GM19455 (cell line): Measurements from ENCODE around the gene APOO.

ENCODE experiments used
- ATAC-seq: cut with Tn5 transposase; IDR thresholded peaks from one replicate; pipeline ENCODE4 v1.9.1; 2021; ENCODE audit not compliant: unreplicated experiment

Gene APOO

DNA sequence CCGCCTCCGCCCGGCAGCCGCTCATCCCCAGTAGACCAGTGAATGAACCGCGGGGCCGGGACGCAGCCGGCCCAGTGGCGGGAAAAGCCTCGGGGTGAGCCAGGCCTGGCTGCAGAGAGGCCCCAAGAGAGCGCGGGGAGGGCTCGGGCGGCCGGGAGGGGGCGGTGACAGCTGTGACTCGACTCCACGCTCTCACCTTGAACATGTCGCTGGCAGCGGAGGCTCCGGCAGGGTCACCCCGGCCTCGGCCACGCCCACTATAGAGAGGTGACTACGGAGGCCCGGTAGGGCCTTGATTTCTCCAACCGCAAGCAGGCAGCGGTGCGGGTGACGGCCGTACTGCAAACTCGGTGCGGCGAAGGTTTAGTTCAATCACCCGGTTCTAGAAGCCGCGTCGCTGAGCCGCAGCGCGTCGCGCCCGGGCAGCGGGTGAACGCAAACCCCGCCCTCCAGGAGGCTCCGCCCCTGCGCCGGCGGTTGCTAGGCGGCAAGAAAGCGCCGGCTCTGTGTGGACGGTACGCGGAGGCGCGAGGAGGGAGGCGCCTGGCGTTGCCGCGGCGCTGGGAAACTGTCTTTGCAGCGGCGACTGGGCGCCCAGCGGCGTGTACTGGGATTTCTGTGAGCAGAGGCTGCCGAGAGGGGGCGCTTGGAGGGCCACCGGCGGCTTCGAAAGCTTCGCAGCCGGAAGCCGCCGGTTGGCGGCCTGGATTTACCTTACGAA is at the start of gene APOO, which contains the start of gene CXorf58:
Gene APOO (minus strand): TSS at position 441 of the 721 bp plus-strand sequence. CDS start 236 bp downstream, at position 205.
Gene CXorf58 (plus strand): TSS at position 509 of the 721 bp plus-strand sequence. CDS start 2,297 bp downstream, outside the sequence.
- peak; percentile 93 for ATAC-seq

DNA sequence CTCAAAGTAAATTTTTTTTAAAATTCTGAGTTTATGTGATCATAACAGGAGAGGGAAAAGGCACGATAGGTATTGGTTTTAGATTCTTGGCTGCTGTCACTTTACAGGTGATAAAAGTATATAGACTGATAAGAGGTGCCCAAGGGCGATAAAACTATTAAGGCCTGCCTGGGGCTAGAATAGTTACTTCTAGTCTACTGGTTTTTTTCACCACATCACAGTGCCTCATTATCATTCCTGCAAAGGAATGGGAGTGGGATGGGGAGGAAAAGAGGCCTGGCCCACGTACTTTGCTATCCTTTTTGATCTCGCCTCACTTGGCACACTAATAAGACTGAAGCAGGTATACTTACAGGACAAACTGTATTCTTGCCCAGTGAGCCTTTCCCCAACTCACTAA is 46.7 kb upstream of the APOO start:
- ATAC-seq = no peak

DNA sequence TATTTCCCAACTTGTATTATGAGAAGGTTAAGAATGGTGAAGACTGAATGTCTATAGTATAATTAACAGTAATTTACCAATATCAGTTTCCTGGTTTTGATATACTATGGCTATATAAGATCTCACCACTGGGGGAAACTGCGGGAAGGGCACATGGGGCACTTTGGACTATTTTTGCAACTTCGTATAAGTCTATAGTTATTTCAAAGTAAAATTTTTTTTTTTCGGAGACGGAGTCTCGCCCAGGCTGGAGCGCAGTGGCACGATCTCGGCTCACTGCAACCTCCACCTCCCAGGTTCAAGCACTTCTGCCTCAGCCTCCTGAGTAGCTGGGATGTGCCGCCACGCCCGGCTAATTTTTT is 46.2 kb upstream of the APOO start:
- ATAC-seq = no peak

DNA sequence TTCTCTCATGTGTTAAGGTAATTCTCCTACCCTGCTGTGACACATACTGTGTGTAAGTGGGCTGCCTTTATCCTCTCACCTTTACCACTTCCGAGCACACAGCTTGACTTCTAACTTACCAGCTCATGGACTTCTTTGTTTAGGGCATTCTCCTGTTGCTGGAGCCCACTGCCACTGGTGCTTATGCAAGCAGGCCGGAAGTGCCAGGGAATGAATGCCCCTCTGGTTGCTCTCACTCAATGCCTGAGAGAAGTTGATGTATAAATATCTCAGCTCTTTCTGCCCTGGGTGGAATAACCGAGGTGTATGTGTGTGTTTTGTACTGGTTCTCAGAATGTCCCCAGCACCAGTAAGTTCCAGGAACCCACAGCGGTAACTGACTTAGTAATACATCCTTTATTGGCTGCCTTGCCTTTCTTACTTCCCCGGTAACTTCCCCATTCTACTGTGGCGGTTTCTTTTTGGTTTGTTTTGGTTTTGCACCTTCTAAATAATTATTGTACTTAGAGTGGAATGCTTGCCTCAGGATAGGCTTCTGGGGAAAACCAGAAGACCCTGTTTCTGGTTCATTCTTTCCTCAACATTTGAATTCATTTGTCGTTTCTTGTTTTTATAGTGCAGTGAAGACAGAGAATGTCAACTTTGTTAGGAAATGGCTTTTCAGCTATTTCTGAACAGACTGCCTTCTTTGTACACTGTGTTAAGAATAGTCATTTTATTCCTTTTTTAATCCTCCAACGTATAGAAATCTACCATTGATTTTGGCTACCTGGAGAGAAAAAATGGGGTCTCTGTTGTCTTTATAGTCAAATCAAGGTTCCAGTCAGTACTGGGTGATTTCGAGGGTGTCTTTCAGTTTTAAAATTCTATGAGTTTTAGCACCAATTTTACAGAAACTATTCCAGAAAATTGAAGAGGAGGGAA is 45.5 kb upstream of the APOO start:
- peak; percentile 89 for ATAC-seq

DNA sequence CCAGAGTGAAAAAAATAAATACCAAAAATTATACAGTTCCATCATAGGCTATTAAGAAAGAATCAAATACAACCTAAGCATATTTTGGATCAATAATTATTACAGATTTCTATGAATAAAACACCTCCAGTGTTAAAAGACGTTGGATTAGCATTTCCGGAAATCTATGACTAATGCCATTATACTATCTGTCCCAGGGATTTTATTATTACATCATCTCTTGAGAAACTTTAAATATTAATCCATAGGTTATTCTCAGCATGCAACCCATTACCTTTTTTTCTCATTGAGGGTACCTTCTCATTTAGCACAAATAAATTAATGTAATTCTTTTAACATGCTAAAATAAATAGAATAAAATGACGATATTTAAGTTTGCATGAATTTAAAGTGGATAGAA is 44.7 kb upstream of the APOO start:
- no peak for ATAC-seq

DNA sequence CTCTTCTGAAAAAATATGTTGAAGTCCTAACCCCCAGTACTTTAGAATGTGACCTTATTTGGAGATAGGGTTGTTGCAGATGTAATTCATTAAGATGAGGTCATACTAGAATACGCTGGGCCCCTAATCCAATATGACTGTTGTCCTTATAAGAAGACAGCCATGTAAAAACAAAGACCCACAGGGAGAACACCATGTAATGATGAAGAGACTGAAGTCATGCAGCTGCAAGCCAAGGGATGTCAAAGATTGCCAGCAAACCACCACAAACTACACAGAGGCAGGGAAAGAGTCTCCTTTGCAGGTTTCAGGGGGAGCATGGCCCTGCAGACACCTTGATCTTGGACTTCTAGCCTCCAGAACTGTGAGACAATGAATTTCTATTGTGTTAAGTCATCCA is 37.5 kb upstream of the APOO start:
- ATAC-seq = no peak

DNA sequence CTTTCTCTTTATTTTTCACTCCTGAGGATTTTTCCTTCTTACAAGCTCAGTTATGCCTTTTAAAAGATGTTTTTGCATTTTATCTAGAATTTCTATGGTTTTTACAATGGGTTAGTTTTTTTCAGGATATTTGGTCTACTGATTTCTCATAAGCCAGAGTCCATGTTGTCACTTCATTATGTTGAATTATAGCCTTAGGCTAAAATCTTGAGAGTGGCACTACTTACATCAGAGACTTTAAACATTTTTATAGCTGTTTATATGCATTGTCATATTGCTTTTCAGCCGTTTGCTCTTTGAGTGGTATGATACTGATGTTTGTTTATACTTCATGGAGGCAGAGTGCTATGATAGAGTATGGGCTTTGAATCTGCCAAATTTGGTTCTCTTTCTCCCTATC is 36.5 kb upstream of the APOO start:
- no peak for ATAC-seq

DNA sequence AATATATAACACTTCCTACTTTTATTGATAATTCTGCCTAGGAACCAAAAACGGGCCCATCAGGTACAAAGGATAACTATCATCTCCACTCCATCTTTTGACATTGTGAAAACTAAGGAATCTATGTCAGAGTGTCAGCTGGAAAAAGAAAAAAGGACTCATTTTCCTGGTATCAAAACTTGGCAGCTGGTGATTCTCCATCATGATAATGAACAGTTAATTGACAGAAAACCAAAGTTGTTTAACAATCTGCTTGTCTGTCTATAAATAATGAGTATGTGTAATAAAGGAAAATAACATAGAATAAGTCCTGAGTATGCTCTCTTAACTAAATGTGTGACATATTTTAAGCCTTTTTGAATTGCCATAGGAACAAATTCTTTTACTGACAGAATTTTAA is 31.5 kb upstream of the APOO start:
- ATAC-seq = no peak

DNA sequence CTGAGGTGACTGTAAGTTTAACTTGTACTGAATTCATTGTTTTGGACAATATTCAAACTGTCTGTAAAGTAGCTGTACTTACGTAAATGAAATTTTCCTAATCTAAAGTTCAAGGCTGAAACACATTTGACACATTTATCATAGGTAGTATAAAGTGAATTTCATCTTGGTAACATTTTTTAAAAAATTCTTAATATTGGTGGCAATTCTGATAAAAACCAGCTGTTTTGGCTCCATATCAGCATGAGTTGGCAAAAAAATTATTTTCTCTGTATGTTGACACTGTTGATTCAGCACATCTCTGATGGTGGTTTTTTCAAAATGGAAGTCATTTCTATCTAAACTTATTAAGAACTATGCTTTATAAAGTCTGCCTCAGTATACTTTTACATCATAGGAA is 31.0 kb upstream of the APOO start:
- ATAC-seq = no peak

DNA sequence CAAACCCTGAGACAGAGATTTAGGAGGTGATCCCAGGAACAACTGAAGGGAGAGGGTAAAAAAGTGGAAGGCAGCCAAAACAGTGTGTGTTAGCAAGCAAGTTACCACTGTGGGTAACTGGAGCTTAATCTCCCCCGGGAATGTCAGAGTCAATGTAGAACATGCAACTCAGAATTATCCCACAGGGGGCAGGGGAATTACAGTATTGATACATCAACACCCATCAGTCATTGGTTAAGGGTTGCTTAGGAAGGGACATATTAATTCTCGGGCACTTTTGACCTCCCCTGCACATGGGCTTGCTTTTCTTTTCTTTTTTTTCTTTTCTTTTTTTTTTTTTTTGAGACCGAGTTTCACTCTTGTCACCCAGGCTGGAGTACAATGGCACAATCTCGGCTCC is 29.4 kb upstream of the APOO start:
- ATAC-seq = no peak

DNA sequence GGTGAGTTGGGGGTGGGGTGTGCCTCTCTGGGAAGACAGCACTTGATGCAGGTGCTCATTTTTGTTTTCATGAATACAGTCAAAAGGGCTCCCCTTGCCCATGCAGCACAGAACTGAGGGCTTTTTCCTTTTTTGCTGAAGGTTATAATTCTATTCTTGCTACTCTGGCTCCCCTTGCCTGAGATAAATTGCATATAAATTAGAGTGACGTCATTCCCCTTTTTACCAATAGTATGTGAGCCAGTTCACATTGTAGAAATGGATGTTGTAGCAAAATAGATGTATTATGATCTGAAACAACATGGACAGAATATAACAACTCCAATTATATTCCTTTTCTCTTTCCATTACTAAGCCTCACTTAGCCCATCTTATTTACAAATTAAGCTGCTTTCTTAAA is 28.4 kb upstream of the APOO start:
- ATAC-seq = no peak

DNA sequence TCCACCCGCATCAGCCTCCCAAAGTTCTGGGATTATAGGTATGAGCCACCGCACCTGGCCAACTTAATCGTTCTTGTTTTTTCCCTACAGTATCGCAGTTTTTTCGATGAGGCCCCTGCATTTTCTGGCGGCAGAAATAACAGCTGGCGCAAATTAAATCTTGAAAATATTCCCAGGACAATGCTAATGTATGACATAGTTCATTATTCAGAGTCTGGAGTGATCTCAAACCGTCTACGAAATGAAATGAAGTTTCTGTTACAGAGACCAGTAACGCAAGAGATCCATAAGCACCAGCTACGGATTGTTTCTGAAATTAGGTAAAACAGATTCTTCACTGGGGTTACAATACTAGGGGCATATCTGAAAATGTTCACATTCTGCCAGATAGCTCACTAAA is 27.4 kb upstream of the APOO start:
- no peak for ATAC-seq

DNA sequence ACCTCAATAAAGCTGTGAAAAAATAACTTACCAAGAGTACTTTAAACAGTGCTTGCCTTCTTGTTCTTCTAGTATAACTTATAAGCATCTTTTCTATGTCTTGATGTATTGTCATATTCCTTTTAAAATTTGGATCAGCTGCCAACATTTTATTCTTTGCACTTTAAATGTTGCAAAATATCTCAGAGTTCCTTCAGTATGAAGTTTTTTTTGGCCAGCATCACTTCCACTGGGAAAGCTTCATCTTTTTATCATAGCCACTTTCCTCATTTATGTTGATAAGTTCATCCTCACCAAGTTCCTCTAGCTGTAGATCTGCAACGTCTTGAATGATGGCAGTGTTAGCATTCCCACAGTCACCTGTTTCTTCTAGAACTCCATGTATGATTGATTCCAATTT is 24.3 kb upstream of the APOO start:
- ATAC-seq = no peak

DNA sequence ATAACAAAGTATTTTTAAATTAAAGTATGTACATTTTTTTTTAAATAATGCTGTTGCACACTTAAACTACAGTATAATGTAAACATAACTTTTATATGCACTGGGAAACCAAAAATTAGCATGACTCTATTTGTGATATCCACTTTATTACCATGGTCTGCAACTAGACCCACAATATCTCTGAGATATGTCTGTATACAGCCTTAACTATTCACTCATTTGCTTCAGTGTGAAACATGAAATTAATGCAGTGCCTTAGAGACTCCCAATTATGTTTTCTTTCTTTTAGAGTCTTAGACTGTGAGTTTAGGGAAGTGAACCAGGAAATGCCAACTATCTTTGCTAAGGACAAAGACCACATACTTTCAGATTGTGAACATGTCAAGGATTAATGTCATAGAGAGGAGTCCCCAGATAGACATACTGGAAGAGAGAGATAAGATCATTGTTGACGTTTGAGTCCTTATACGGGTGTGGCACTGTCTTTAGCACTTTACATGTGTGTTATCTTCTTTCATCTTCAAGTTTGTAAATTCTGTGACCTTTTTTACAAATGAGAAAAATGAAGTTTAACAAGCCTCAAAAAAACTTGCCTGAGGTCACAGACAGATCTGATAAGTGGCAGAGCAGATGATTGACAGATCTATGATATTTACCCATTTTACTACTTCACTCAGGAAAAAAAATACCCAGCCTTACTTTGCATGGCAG is 23.3 kb upstream of the APOO start:
- ATAC-seq = no peak

DNA sequence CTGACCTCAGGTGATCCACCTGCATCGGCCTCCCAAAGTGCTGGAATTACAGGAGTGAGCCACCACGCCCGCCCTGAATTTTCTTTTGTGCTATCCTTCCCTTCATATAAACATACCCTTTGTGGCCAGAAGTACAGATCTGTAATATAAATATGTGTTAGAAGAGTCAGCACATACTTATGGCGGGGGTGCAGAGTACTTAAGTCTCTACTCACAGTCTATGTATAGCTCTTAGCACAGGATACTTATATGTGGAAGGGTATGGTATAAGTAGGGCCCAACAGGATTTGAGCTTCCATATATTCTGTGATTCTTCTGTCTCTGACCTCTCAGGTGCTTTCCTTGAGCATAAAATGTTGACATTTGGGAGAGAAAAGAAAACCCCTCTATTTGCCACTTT is 18.3 kb upstream of the APOO start:
- ATAC-seq = no peak

DNA sequence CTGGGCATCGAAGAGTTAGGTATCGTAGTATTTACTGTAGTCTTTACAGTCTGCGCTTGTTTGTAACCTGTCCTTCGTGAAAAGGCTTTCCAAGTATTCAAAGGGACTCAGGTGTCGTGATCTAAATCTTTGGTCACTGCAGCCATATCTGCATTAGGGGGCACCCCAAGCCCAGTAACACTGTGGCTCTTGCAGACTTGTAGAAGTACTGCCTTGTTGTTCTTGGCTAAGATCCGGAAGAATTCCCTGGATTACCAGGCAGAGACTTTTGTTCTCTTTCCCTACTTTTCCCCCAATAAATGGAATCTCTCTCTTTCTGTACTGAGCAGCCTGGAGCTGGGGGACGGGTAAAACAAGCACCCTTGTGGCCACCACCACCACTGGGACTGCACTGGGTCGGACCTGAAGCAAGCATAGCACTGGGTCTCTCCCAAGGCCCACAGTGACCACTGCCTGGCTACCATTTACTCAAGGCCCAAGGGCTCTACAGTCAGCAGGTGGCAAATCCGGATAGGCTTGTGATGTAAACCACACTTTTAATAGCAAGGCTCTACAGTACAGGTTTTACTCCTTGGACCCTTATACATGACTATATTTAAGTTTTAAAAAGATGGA is 12.1 kb upstream of the APOO start:
- no peak for ATAC-seq

DNA sequence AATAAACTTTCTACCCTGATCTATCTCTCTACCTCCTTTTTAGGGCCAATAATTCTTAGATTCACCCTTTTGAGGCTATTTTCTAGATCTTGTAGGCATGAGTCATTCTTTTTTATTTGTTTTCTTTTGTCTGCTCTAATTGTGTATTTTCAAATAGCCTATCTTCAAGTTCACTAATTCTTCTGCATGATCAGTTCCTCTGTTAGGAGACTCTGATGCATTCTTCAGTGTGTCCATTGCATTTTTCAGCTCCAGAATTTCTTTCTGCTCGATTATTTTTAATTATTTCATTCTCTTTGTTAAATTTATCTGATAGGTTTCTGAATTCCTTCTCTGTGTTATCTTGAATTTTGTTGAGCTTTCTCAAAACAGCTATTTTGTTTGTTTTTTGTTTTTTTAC is 11.4 kb upstream of the APOO start:
- no peak for ATAC-seq

DNA sequence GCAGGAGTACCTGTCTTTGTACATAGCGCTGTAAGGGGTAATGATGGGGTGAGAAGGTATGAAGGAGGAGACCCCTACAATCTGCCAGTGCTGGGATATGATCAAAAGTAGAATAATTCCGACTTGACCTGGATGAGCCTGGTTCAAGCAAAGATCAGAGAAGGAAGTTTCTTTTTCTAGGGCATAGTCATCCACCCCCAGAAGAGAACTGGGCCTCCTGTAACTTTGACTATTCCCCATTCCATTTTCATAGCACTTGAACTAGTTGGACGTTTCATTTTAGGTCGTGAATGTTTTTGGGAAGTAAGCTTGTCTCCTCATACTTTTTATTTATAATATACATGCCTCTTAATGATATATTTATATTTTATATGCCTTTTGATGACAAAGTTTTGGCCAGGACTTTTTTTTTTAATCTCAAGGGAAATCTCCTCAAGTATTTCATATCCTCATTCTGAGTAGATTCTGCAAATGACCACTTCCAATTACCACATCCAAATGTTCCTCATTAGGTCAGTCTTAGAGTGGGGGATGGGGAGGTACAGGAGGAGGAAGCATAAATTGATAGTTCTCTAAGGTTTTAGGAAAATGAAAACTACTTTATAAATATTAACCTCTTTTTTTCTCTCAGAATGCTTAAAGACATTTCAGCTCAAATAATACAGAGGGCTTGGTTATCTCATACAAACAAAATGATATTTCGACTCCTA is 3.5 kb upstream of the APOO start:
- ATAC-seq = no peak

DNA sequence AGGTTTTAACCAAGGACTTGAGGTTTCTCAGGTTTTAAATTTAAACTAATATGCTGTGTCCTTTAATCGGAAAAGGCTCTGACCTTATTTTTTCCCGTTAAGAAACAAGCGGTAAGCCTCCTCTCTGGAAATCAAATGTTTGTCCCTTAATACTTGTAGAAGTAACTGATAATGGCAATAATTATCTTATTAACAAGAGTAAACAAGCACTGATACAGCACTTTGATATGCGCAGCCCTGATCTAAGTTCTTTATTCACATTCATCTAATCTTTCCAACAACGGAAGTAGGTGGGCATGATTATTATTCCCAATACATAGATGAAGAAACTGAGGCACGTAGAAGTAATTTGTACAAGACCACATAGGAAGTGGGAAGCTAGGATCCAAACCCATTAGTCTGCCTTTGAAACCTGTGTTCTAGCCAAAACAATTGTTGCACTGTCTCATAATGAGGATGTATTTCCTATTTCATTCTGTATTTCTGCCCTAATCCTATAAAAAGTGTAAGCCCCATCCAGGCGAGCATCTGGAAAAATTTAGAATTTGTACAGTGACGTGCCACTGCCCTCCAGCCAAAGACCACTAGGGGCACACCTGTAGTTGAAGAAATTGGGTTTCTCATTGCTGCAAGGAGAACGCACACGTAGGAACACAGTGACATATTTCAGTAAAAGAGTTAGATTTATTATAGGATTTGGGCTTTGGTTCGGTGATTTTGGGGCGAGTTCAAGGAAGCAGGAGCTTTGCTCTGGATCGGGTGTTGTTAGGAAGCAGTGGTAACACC is 674 bp upstream of the APOO start:
- no peak for ATAC-seq

DNA sequence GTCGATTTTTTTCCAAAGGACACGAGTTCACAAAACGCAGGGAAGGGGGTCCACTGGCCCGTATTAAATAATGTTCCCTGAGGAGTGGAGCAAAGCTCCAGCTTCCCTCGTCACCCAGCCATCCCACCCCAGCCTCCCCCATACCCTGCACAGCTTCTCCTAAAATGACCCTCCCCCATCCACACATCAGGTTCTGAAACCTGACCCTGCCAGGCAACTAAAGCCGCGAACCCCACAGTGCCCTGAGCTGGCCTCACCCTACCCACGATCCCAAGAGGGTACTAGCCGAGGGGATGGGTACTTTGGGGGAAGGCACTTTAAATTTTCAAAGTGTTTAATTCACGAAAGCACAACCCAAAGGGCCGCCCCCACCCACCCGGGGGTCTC is 634 bp downstream of the APOO start:
- ATAC-seq = peak; percentile 16
